NB4 (cell line): ENCODE results near the gene TMC6.

Experiments
- POLR2A ChIP-seq: IDR thresholded peaks from 2 replicates; pipeline ENCODE4 v1.6.1; 2011; ENCODE audit warnings: mild to moderate bottlenecking; ENCODE audit not compliant: insufficient read length; ENCODE audit errors: extremely low read depth
- TF ChIP-seq, protein P1 (sequence below): IDR thresholded peaks from one replicate; pipeline ENCODE4 v1.5.1; 2012; ENCODE audit warnings: low read depth, low read length
- TF ChIP-seq, protein P2 (sequence below): IDR thresholded peaks from 2 replicates; pipeline ENCODE4 v1.6.1; 2011; ENCODE audit warnings: low read depth, low read length

DNA sequence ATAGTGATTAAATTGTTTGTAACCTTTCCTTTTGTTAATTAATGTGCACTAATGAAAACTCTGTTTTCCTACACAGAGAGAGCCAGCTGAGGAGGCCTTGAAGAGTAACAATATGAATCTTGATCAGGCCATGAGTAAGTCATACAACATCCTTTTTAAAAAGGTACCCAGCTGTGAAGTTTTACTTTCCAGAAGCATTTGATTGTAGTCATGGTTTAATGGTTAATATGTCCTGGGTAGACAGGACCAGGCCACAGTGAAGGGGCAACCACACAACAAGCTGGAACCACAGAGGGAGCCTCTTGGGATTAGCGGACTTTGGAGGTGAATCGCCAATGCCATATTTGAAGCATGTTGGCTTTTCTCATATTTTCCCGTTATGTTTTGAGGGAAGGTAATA is 55.6 kb downstream of the TMC6 start:
- TF ChIP-seq, protein P1, sequence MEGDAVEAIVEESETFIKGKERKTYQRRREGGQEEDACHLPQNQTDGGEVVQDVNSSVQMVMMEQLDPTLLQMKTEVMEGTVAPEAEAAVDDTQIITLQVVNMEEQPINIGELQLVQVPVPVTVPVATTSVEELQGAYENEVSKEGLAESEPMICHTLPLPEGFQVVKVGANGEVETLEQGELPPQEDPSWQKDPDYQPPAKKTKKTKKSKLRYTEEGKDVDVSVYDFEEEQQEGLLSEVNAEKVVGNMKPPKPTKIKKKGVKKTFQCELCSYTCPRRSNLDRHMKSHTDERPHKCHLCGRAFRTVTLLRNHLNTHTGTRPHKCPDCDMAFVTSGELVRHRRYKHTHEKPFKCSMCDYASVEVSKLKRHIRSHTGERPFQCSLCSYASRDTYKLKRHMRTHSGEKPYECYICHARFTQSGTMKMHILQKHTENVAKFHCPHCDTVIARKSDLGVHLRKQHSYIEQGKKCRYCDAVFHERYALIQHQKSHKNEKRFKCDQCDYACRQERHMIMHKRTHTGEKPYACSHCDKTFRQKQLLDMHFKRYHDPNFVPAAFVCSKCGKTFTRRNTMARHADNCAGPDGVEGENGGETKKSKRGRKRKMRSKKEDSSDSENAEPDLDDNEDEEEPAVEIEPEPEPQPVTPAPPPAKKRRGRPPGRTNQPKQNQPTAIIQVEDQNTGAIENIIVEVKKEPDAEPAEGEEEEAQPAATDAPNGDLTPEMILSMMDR: no peak
- TF ChIP-seq, protein P2, sequence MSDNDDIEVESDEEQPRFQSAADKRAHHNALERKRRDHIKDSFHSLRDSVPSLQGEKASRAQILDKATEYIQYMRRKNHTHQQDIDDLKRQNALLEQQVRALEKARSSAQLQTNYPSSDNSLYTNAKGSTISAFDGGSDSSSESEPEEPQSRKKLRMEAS: no peak
- no peak for TF ChIP-seq POLR2A
